ENCODE data around the gene SIGLEC12.

SIGLEC12 gene

DNA sequence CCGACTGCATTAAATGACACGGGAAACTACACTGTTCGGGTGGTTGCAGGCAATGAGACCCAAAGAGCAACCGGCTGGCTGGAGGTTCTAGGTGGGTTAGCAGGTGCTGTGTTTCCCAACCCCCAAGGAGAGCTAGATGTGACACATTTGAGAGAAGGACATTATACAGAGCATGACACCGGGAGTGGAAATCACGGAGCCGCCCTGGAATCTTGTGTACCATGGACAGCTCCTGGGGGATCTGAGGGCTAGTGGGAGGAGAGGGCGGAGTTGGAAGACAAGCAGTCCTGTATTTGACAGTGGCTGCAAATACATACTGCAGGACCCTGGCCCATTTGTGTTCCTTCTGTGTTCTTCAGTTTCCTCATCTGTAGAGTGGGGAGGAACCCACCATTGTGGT is 21.0 kb downstream of the SIGLEC12 start:
- Histone ChIP-seq H4K91ac (ENCODE audit: low read length) (no peak overlapping the region), H3K4me3 (ENCODE audit: insufficient read depth in 1 of 2, low read depth in 1 of 2, low read length in 2 of 2) (no peak overlapping the region), H4K8ac (ENCODE audit: low read length) (no peak overlapping the region), H2AFZ (ENCODE audit: low read depth, low read length) (no peak overlapping the region), H2BK120ac (ENCODE audit: low read depth, low read length) (no peak overlapping the region), H3K18ac (ENCODE audit: low read depth in 1 of 2, low read length in 2 of 2) (no peak overlapping the region), H2BK12ac (ENCODE audit: low read length in 2 of 2) (no peak overlapping the region), H3K36me3 (ENCODE audit: control insufficient read depth in 1 of 2, insufficient read depth in 2 of 2, low read depth in 1 of 2, low read length in 2 of 2) (no peaks in the 10 kb centered on the region), H3K27me3 (ENCODE audit: control insufficient read depth in 1 of 2, insufficient read depth in 1 of 2, low read length in 2 of 2) (peaks cover 0 to 6% of the 10 kb centered on the region in 2 experiments), H3K9ac (ENCODE audit: low read length) (no peak overlapping the region), H3K27ac (ENCODE audit: low read length, poor library complexity, severe bottlenecking) (no peak overlapping the region), H2AK5ac (ENCODE audit: low read length, severe bottlenecking) (no peak overlapping the region), H3K4me1 (ENCODE audit: control insufficient read depth, insufficient read depth, low read depth, low read length) (no peaks in the 10 kb centered on the region), H3K23ac (ENCODE audit: low read length in 2 of 2) (no peak overlapping the region), H3K79me1 (replicated peaks; ENCODE audit: low read length, poor library complexity, severe bottlenecking) (no peaks in the 10 kb centered on the region), H3K4me2 (ENCODE audit: low read length, poor library complexity, severe bottlenecking) (no peak overlapping the region), H2BK5ac (ENCODE audit: low read depth, low read length, poor library complexity, severe bottlenecking) (no peak overlapping the region), H2BK15ac (ENCODE audit: low read depth, poor library complexity, severe bottlenecking) (no peak overlapping the region), H3K14ac (ENCODE audit: low read length in 2 of 2) (no peak overlapping the region), H3K4ac (ENCODE audit: low read depth in 1 of 2, low read length in 2 of 2) (no peak overlapping the region), H3K9me3 (ENCODE audit: control insufficient read depth, low read length) (no peaks in the 10 kb centered on the region)
- no peak for DNase-seq
- 93% methylated on average over 8 of the region's 8 CpGs for WGBS

GRCh38 chr19:51479531-51480331 is 21.9 kb downstream of the SIGLEC12 start:
- Histone ChIP-seq H3K23ac (ENCODE audit: low read length in 2 of 2) (no peak overlapping the region), H3K9ac (ENCODE audit: low read length) (no peak overlapping the region), H3K27ac (ENCODE audit: low read length, poor library complexity, severe bottlenecking) (no peak overlapping the region), H2AK5ac (ENCODE audit: low read length, severe bottlenecking) (no peak overlapping the region), H3K4me3 (ENCODE audit: insufficient read depth in 1 of 2, low read depth in 1 of 2, low read length in 2 of 2) (no peak overlapping the region), H3K27me3 (ENCODE audit: control insufficient read depth in 1 of 2, insufficient read depth in 1 of 2, low read length in 2 of 2) (peaks cover 0 to 11% of the 10 kb centered on the region in 2 experiments), H2BK120ac (ENCODE audit: low read depth, low read length) (no peak overlapping the region), H4K91ac (ENCODE audit: low read length) (no peak overlapping the region), H4K8ac (ENCODE audit: low read length) (no peak overlapping the region), H3K4me2 (ENCODE audit: low read length, poor library complexity, severe bottlenecking) (no peak overlapping the region), H3K18ac (ENCODE audit: low read depth in 1 of 2, low read length in 2 of 2) (no peak overlapping the region), H3K9me3 (ENCODE audit: control insufficient read depth, low read length) (no peaks in the 10 kb centered on the region), H2BK15ac (ENCODE audit: low read depth, poor library complexity, severe bottlenecking) (no peak overlapping the region), H3K14ac (ENCODE audit: low read length in 2 of 2) (no peak overlapping the region), H2BK12ac (ENCODE audit: low read length in 2 of 2) (no peak overlapping the region), H2BK5ac (ENCODE audit: low read depth, low read length, poor library complexity, severe bottlenecking) (no peak overlapping the region), H3K4me1 (ENCODE audit: control insufficient read depth, insufficient read depth, low read depth, low read length) (no peaks in the 10 kb centered on the region), H3K4ac (ENCODE audit: low read depth in 1 of 2, low read length in 2 of 2) (no peak overlapping the region), H2AFZ (ENCODE audit: low read depth, low read length) (no peak overlapping the region), H3K79me1 (replicated peaks; ENCODE audit: low read length, poor library complexity, severe bottlenecking) (no peaks in the 10 kb centered on the region), H3K36me3 (ENCODE audit: control insufficient read depth in 1 of 2, insufficient read depth in 2 of 2, low read depth in 1 of 2, low read length in 2 of 2) (no peaks in the 10 kb centered on the region)
- 81% methylated on average over 12 of the region's 12 CpGs for WGBS
- no peak for DNase-seq

- no peaks in the 10 kb centered on the region for H3K4me1 ChIP-seq (ENCODE audit: control insufficient read depth, insufficient read depth, low read depth, low read length)
Measured at GRCh38 chr19:51478381-51479234, 23.0 kb downstream of the SIGLEC12 start, which contains the start of gene CEACAM18. CEACAM18 (plus strand) TSS chr19:51478539.

DNA sequence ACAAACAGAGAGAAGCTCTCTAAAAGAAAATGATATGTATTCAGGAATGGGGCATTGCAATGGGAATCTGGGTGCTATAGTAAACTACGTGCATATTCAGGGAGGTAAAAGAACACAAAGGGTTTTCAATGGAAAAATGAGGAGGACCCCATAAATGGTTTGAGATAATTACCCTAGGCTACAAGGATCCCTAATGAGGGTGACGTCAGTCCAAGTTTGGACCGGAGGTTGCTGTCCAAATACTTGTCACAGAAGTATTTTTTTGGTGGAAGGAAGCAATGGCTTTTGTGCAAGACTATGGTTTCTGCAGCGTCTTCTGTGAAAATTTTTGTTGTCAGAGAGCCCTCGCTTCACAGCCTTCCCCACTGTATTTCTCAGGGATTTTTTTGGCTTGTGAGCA is 24.3 kb downstream of the SIGLEC12 start:
- Histone ChIP-seq H3K27me3 (ENCODE audit: control insufficient read depth in 1 of 2, insufficient read depth in 1 of 2, low read length in 2 of 2) (peaks cover 0 to 23% of the 10 kb centered on the region in 2 experiments), H3K36me3 (ENCODE audit: control insufficient read depth in 1 of 2, insufficient read depth in 2 of 2, low read depth in 1 of 2, low read length in 2 of 2) (no peaks in the 10 kb centered on the region), H2AFZ (ENCODE audit: low read depth, low read length) (no peak overlapping the region), H4K8ac (ENCODE audit: low read length) (no peak overlapping the region), H3K4me3 (ENCODE audit: insufficient read depth in 1 of 2, low read depth in 1 of 2, low read length in 2 of 2) (no peak overlapping the region), H3K4me2 (ENCODE audit: low read length, poor library complexity, severe bottlenecking) (no peak overlapping the region), H3K4ac (ENCODE audit: low read depth in 1 of 2, low read length in 2 of 2) (no peak overlapping the region), H2BK12ac (ENCODE audit: low read length in 2 of 2) (no peak overlapping the region), H4K91ac (ENCODE audit: low read length) (no peak overlapping the region), H3K79me1 (replicated peaks; ENCODE audit: low read length, poor library complexity, severe bottlenecking) (no peaks in the 10 kb centered on the region), H3K14ac (ENCODE audit: low read length in 2 of 2) (no peak overlapping the region), H2BK120ac (ENCODE audit: low read depth, low read length) (no peak overlapping the region), H2BK5ac (ENCODE audit: low read depth, low read length, poor library complexity, severe bottlenecking) (no peak overlapping the region), H2BK15ac (ENCODE audit: low read depth, poor library complexity, severe bottlenecking) (no peak overlapping the region), H3K9ac (ENCODE audit: low read length) (no peak overlapping the region), H3K9me3 (ENCODE audit: control insufficient read depth, low read length) (no peaks in the 10 kb centered on the region), H3K4me1 (ENCODE audit: control insufficient read depth, insufficient read depth, low read depth, low read length) (no peaks in the 10 kb centered on the region), H2AK5ac (ENCODE audit: low read length, severe bottlenecking) (no peak overlapping the region), H3K23ac (ENCODE audit: low read length in 2 of 2) (no peak overlapping the region), H3K18ac (ENCODE audit: low read depth in 1 of 2, low read length in 2 of 2) (no peak overlapping the region), H3K27ac (ENCODE audit: low read length, poor library complexity, severe bottlenecking) (no peak overlapping the region)
- no peak for DNase-seq
- WGBS = 46% methylated on average over 5 of the region's 5 CpGs

More at GRCh38 chr19:51478381-51479234, 23.0 kb downstream of the SIGLEC12 start, which contains the start of gene CEACAM18:
- H3K4me2 ChIP-seq (ENCODE audit: low read length, poor library complexity, severe bottlenecking) = no peak within 1 kb of the TSS
- H3K14ac ChIP-seq (ENCODE audit: low read length in 2 of 2) = no peak within 1 kb of the TSS
- H3K18ac ChIP-seq (ENCODE audit: low read depth in 1 of 2, low read length in 2 of 2) = no peak within 1 kb of the TSS
- H4K91ac ChIP-seq (ENCODE audit: low read length) = no peak within 1 kb of the TSS
- no peak within 1 kb of the TSS for H2BK12ac ChIP-seq (ENCODE audit: low read length in 2 of 2)
- no peak within 1 kb of the TSS for H3K4me3 ChIP-seq (ENCODE audit: insufficient read depth in 1 of 2, low read depth in 1 of 2, low read length in 2 of 2)
- H2BK5ac ChIP-seq (ENCODE audit: low read depth, low read length, poor library complexity, severe bottlenecking) = no peak within 1 kb of the TSS
- DNase-seq = no peak
- no peak within 1 kb of the TSS for H2BK120ac ChIP-seq (ENCODE audit: low read depth, low read length)
- no peak within 1 kb of the TSS for H3K27ac ChIP-seq (ENCODE audit: low read length, poor library complexity, severe bottlenecking)
- no peak within 1 kb of the TSS for H4K8ac ChIP-seq (ENCODE audit: low read length)
- no peaks in the 10 kb centered on the region for H3K79me1 ChIP-seq (replicated peaks; ENCODE audit: low read length, poor library complexity, severe bottlenecking)
- no peaks in the 10 kb centered on the region for H3K9me3 ChIP-seq (ENCODE audit: control insufficient read depth, low read length)
- no peaks in the 10 kb centered on the region for H3K36me3 ChIP-seq (ENCODE audit: control insufficient read depth in 1 of 2, insufficient read depth in 2 of 2, low read depth in 1 of 2, low read length in 2 of 2)
- H3K23ac ChIP-seq (ENCODE audit: low read length in 2 of 2) = no peak within 1 kb of the TSS
- H2BK15ac ChIP-seq (ENCODE audit: low read depth, poor library complexity, severe bottlenecking) = no peak within 1 kb of the TSS
- H2AFZ ChIP-seq (ENCODE audit: low read depth, low read length) = no peak within 1 kb of the TSS
- H2AK5ac ChIP-seq (ENCODE audit: low read length, severe bottlenecking) = no peak within 1 kb of the TSS
- no peak within 1 kb of the TSS for H3K9ac ChIP-seq (ENCODE audit: low read length)
- H3K27me3 ChIP-seq (ENCODE audit: control insufficient read depth in 1 of 2, insufficient read depth in 1 of 2, low read length in 2 of 2) = peaks cover 0 to 21% of the 10 kb centered on the region in 2 experiments
- WGBS = 63% methylated on average over 16 of the region's 17 CpGs
- H3K4ac ChIP-seq (ENCODE audit: low read depth in 1 of 2, low read length in 2 of 2) = no peak within 1 kb of the TSS

Data from mesenchymal stem cell (in vitro differentiated cells and primary cell).